AG10803 (cell line): ENCODE measurements around the gene EFS.

Experiments
- DNase-seq: peaks from one replicate; pipeline ENCODE4 v3.0.0; 2010; ENCODE audit warnings: low read depth
- H3K4me3 ChIP-seq: 2 replicates; pipeline ENCODE4 v1.5.1; 2011; ENCODE audit warnings: mild to moderate bottlenecking, low read length, control low read depth
- CTCF ChIP-seq: conservative IDR thresholded peaks from 2 replicates; pipeline ENCODE4 v1.5.1; 2011; ENCODE audit warnings: mild to moderate bottlenecking, low read length, control low read depth, inconsistent platforms

The EFS gene

GRCh38 chr14:23324455-23324846 is 40.5 kb downstream of the EFS start:
- H3K4me3 ChIP-seq, result no peak overlapping the region
- no peak for DNase-seq
- no peak for TF ChIP-seq CTCF

- no peak for DNase-seq
- H3K4me3 ChIP-seq, result no peak overlapping the region
- no peak for TF ChIP-seq CTCF
These were observed 41.0 kb downstream of the EFS start for GRCh38 chr14:23323838-23324454.

GRCh38 chr14:23322568-23323517 is 42.1 kb downstream of the EFS start:
- TF ChIP-seq CTCF, result no peak
- DNase-seq, result no peak
- H3K4me3 ChIP-seq, result peak overlapping the region; percentile 93

GRCh38 chr14:23321572-23322547 is 43.1 kb downstream of the EFS start:
- DNase-seq, result peak; percentile 57
- peak overlapping the region; percentile 93 for H3K4me3 ChIP-seq
- 0 out of 2 replicates have a peak, but pooled peaks have one; percentile 16 for TF ChIP-seq CTCF

GRCh38 chr14:23320584-23321571 is 44.1 kb downstream of the EFS start, which contains the start of gene PABPN1:
TSS of gene PABPN1 (plus strand) at chr14:23321457. CDS start at chr14:23321470, 13 bp downstream.
- peak; percentile 100 for DNase-seq
- TF ChIP-seq CTCF, result no peak
- H3K4me3 ChIP-seq, result peak within 1 kb of the TSS; percentile 93
